Hepatocyte (in vitro differentiated cells): ENCODE measurements around the gene PODXL2. TPM values are rescaled to one million over a fixed set of nuclear protein-coding genes. Genes with fewer than 3 reads are reported as not detected.
"Not testable (repeated sequence)": the region's sequence is repeated elsewhere in the genome, so short reads cannot be mapped to it uniquely, and the experiment has no call there.

ENCODE experiments used
- DNase-seq: peaks from one replicate; pipeline ENCODE4 v3.0.0-alpha.2; 2016; ENCODE audit warnings: low spot score
- H2AFZ ChIP-seq: fragments of 200-600 bp; sonication (generic); 2 replicates; pipeline ENCODE4 v1.6.0; 2016; ENCODE audit warnings: antibody characterized with exemption, mild to moderate bottlenecking
- H3K27ac ChIP-seq: fragments of 200-600 bp; sonication (generic); 2 replicates; pipeline ENCODE4 v1.5.1; 2016; ENCODE audit warnings: mild to moderate bottlenecking
- H3K27me3 ChIP-seq: fragments of 200-600 bp; sonication (generic); 2 replicates; pipeline ENCODE4 v1.6.1; 2016
- H3K36me3 ChIP-seq: fragments of 200-600 bp; sonication (generic); replicated peaks from 2 replicates; pipeline ENCODE4 v1.5.1; 2016; ENCODE audit warnings: low read depth; ENCODE audit not compliant: insufficient read depth
- H3K4me1 ChIP-seq: fragments of 200-600 bp; sonication (generic); 2 replicates; pipeline ENCODE4 v1.5.1; 2016; ENCODE audit warnings: mild to moderate bottlenecking, moderate library complexity; ENCODE audit not compliant: insufficient read depth
- H3K4me2 ChIP-seq: fragments of 200-600 bp; sonication (generic); 2 replicates; pipeline ENCODE4 v1.6.0; 2016
- H3K4me3 ChIP-seq: fragments of 200-600 bp; sonication (generic); 2 replicates; pipeline ENCODE4 v1.5.1; 2016; ENCODE audit warnings: mild to moderate bottlenecking
- H3K79me2 ChIP-seq: fragments of 200-600 bp; sonication (generic); 2 replicates; pipeline ENCODE4 v1.6.0; 2017; ENCODE audit warnings: mild to moderate bottlenecking
- H3K9me2 ChIP-seq: fragments of 200-600 bp; sonication (generic); replicated peaks from 2 replicates; pipeline ENCODE4 v1.6.0; 2017; ENCODE audit warnings: mild to moderate bottlenecking; ENCODE audit not compliant: insufficient read depth
- H3K9me3 ChIP-seq: fragments of 200-600 bp; sonication (generic); 2 replicates; pipeline ENCODE4 v1.5.1; 2016; ENCODE audit warnings: low read depth, mild to moderate bottlenecking
- H4K20me1 ChIP-seq: fragments of 200-600 bp; sonication (generic); 2 replicates; pipeline ENCODE4 v1.6.0; 2016; ENCODE audit warnings: mild to moderate bottlenecking; ENCODE audit not compliant: insufficient read depth, poor library complexity, severe bottlenecking
- EZH2 ChIP-seq: fragments of 200-600 bp; sonication (generic); IDR thresholded peaks from 2 replicates; pipeline ENCODE4 v1.6.1; 2016; ENCODE audit warnings: antibody characterized with exemption, mild to moderate bottlenecking, borderline replicate concordance
- EZH2phosphoT487 ChIP-seq: fragments of 200-600 bp; sonication (generic); IDR thresholded peaks from one replicate; pipeline ENCODE4 v1.6.1; 2018; ENCODE audit warnings: antibody characterized with exemption, mild to moderate bottlenecking, low read depth, moderate library complexity; ENCODE audit not compliant: unreplicated experiment, severe bottlenecking
- WGBS: methylation state at CpG from one replicate; pipeline ENCODE4 v1.1.6; 2016; ENCODE audit warnings: low lambda C conversion rate; ENCODE audit errors: missing lambda C conversion rate; 5-methylcytosine and 5-hydroxymethylcytosine counted together
- polyA plus RNA-seq: library from polyadenylated mRNA; unstranded; fragments of >200 nt; fragmentation: Nextera tagmentation; extraction: Ambion mirVana; gene quantifications from 2 replicates; pipeline ENCODE4 v1.2.1, GENCODE V29; 2016
- total RNA-seq: library from RNA; depleted of rRNA; stranded (reverse); fragments of >200 nt; gene quantifications from 2 replicates; pipeline ENCODE4 v1.2.3, GENCODE V29; 2014
- TF ChIP-seq, protein P1 (sequence below): fragments of 200-600 bp; sonication (generic); IDR thresholded peaks from 2 replicates; pipeline ENCODE4 v1.5.1; 2016; ENCODE audit warnings: antibody characterized with exemption, mild to moderate bottlenecking; ENCODE audit not compliant: poor library complexity

The PODXL2 gene
- total and polyA plus RNA-seq, 2 experiments from 2014 or later, result 5.1 to 6.4 TPM

DNA sequence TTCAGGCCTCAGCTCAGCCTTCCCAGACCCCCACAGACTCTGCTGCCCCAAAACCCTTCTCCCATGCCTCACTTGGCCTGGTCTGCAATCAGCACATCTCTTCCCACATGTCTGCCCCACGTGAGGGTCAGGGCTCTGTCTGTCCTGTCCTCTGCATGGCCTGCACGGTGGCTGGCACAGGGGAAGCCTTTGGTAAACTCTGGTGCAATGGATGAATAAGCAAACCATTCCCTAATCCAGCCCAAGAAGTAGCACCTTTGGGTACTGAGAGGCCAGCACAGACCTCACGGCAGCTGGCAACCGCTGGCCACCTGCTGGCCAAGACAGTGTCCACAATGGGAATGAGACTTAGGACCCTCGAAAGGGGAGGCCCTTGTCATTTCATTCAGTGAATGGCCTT is 71.4 kb downstream of the PODXL2 start:
- TF ChIP-seq EZH2, result no peak
- TF ChIP-seq, protein P1, sequence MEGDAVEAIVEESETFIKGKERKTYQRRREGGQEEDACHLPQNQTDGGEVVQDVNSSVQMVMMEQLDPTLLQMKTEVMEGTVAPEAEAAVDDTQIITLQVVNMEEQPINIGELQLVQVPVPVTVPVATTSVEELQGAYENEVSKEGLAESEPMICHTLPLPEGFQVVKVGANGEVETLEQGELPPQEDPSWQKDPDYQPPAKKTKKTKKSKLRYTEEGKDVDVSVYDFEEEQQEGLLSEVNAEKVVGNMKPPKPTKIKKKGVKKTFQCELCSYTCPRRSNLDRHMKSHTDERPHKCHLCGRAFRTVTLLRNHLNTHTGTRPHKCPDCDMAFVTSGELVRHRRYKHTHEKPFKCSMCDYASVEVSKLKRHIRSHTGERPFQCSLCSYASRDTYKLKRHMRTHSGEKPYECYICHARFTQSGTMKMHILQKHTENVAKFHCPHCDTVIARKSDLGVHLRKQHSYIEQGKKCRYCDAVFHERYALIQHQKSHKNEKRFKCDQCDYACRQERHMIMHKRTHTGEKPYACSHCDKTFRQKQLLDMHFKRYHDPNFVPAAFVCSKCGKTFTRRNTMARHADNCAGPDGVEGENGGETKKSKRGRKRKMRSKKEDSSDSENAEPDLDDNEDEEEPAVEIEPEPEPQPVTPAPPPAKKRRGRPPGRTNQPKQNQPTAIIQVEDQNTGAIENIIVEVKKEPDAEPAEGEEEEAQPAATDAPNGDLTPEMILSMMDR, result no peak
- no peak for TF ChIP-seq EZH2phosphoT487
- Histone ChIP-seq H3K27me3 (no peaks in the 10 kb centered on the region), H4K20me1 (no peaks in the 10 kb centered on the region), H3K9me3 (no peaks in the 10 kb centered on the region), H2AFZ (no peak overlapping the region), H3K4me3 (no peak overlapping the region), H3K36me3 (no peaks in the 10 kb centered on the region), H3K79me2 (no peaks in the 10 kb centered on the region), H3K9me2 (no peaks in the 10 kb centered on the region), H3K4me1 (peaks cover 20% of the 10 kb centered on the region), H3K4me2 (no peak overlapping the region), H3K27ac (no peak overlapping the region)
- WGBS, result 76% methylated on average over 5 of the region's 5 CpGs
- DNase-seq, result no peak

DNA sequence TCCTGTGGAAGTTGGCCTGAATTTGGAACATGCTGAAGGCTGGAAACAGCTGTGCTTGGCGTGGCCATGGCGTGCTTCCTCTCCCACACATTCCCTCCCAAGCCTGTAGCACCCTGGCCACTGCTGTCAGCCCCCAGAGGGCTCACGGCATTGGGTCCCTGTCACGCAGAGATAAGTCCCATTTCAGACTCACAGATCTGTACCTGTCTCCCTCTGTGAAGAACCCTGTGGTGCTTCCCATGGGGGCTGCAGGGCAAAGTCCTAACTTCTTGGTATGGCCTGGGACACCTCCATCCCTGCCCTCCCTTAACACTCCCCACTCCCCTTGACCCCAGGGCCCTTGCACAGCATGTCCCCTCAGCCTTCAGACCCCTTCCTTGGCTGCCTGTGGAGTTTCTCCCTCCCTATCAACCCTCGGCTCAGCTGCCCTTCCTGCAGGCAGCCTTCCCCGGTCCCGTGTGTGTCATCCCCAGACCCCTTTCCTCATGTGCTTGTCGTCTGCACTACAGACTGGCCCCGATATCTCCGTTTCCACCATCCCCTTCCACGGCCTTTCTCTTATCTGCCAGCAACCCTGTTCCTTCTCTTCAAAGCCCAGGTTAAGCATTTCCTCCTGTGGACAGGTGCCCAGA is 72.4 kb downstream of the PODXL2 start:
- Histone ChIP-seq H3K9me2 (no peaks in the 10 kb centered on the region), H4K20me1 (no peaks in the 10 kb centered on the region), H3K9me3 (no peaks in the 10 kb centered on the region), H3K4me2 (no peak overlapping the region), H2AFZ (no peak overlapping the region), H3K4me1 (peaks cover 19% of the 10 kb centered on the region), H3K27ac (no peak overlapping the region), H3K79me2 (no peaks in the 10 kb centered on the region), H3K27me3 (no peaks in the 10 kb centered on the region), H3K36me3 (no peaks in the 10 kb centered on the region), H3K4me3 (no peak overlapping the region)
- no peak for DNase-seq
- TF ChIP-seq EZH2phosphoT487 (no peak), EZH2 (no peak)
- TF ChIP-seq, protein P1, result no peak
- 93% methylated on average over 11 of the region's 11 CpGs for WGBS

DNA sequence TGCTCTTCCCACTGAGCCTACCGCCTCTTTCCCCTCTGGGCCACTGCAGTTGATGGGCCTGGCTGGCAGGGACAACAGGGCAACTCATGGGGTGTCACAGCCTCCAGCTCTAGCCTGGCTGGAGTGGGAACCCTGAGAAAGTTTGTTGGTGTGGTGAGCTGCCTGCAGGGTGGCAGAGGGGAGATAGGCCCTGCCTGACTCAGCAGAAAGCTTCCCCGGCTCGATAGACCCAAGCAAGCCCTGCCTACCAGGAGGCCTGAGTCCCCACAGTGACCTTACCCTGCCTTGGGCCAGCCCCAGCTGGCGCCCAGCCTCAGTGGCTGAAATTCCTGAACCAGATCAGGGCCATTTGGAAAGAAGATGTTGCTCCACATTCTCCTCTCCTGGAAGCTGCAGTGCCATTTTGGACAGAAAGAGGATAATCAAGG is 73.2 kb downstream of the PODXL2 start:
- no peak overlapping the region for H3K4me3 ChIP-seq
- no peak overlapping the region for H2AFZ ChIP-seq
- TF ChIP-seq EZH2 (no peak), EZH2phosphoT487 (no peak)
- TF ChIP-seq, protein P1, result no peak
- no peak overlapping the region for H3K27ac ChIP-seq
- H3K4me2 ChIP-seq, result no peak overlapping the region
- H3K4me1 ChIP-seq, result peaks cover 12% of the 10 kb centered on the region
- no peaks in the 10 kb centered on the region for H3K36me3 ChIP-seq
- no peaks in the 10 kb centered on the region for H4K20me1 ChIP-seq
- DNase-seq, result no peak
- H3K79me2 ChIP-seq, result no peaks in the 10 kb centered on the region
- H3K9me2 ChIP-seq, result no peaks in the 10 kb centered on the region
- H3K9me3 ChIP-seq, result no peaks in the 10 kb centered on the region
- WGBS, result 75% methylated on average over 4 of the region's 4 CpGs
- H3K27me3 ChIP-seq, result no peaks in the 10 kb centered on the region

DNA sequence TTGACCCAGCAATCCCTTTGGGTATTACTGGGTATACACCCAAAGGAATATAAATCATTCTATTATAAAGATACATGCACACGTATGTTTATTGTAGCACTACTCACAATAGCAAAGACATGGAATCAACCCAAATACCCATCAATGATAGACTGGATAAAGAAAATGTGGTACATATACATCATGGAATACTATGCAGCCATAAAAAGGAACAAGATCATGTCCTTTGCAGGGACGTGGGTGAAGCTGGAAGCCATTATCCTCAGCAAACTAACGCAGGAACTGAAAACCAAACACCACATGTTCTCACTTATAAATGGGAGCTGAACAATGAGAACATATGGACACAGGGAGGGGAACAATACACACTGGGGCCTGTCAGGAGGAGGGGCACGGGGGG is 75.9 kb downstream of the PODXL2 start:
- not testable (repeated sequence) for H3K4me1 ChIP-seq, H2AFZ ChIP-seq, H3K79me2 ChIP-seq, H3K4me3 ChIP-seq, H4K20me1 ChIP-seq, H3K36me3 ChIP-seq, H3K27me3 ChIP-seq, H3K27ac ChIP-seq, H3K9me2 ChIP-seq, DNase-seq, H3K9me3 ChIP-seq, H3K4me2 ChIP-seq
- 87% methylated on average over 4 of the region's 4 CpGs for WGBS
